Kidney epithelial cell (primary cell): ENCODE measurements around the gene SOX11. TPM values are rescaled to one million over a fixed set of nuclear protein-coding genes. Genes with fewer than 3 reads are reported as not detected.

Experiments
- DNase-seq: peaks from one replicate; pipeline ENCODE4 v3.0.0-alpha.2; 2010; ENCODE audit warnings: low read depth
- H3K27me3 ChIP-seq: 2 replicates; pipeline ENCODE4 v1.6.0; 2011; ENCODE audit warnings: low read length; ENCODE audit not compliant: control insufficient read depth, insufficient read depth
- H3K36me3 ChIP-seq: 2 replicates; pipeline ENCODE4 v1.5.1; 2011; ENCODE audit warnings: low read length; ENCODE audit not compliant: control insufficient read depth, insufficient read depth
- H3K4me3 ChIP-seq: 2 replicates; pipeline ENCODE4 v1.5.1; 2011; ENCODE audit warnings: low read depth, mild to moderate bottlenecking, control low read depth, low read length
- total RNA-seq: library from RNA; depleted of rRNA; stranded (reverse); fragments of >200 nt; gene quantifications from 2 replicates; pipeline ENCODE4 v1.2.3, GENCODE V29; 2015
- TF ChIP-seq, protein P1 (sequence below): IDR thresholded peaks from 2 replicates; pipeline ENCODE4 v1.5.1; 2011; ENCODE audit warnings: mild to moderate bottlenecking, moderate library complexity, low read length, control low read depth, inconsistent platforms; ENCODE audit not compliant: insufficient read depth, poor library complexity, severe bottlenecking

SOX11 gene
- total RNA-seq, 1 donor from 2014 or later, result 81.7 TPM

DNA sequence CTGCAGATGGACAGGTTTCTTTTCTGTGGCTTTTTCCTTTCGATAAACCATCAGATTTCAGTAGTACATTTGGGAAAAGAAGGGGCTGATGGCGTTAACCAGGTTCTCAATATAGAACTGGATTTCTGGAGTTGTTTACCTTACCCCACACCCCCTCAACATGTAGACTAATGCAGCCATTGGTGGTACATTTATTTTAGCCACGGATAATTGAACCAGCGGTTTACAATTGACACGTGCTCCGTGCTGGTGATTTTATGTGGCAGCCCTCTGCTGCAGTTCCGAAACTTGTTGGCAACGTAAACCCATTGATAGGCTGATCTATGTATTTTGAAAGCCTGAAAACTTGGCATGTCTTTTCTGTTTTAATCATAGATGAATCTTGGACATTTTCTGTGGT is 5.4 kb downstream of the SOX11 start:
- no peak for DNase-seq
- TF ChIP-seq, protein P1, sequence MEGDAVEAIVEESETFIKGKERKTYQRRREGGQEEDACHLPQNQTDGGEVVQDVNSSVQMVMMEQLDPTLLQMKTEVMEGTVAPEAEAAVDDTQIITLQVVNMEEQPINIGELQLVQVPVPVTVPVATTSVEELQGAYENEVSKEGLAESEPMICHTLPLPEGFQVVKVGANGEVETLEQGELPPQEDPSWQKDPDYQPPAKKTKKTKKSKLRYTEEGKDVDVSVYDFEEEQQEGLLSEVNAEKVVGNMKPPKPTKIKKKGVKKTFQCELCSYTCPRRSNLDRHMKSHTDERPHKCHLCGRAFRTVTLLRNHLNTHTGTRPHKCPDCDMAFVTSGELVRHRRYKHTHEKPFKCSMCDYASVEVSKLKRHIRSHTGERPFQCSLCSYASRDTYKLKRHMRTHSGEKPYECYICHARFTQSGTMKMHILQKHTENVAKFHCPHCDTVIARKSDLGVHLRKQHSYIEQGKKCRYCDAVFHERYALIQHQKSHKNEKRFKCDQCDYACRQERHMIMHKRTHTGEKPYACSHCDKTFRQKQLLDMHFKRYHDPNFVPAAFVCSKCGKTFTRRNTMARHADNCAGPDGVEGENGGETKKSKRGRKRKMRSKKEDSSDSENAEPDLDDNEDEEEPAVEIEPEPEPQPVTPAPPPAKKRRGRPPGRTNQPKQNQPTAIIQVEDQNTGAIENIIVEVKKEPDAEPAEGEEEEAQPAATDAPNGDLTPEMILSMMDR, result no peak

DNA sequence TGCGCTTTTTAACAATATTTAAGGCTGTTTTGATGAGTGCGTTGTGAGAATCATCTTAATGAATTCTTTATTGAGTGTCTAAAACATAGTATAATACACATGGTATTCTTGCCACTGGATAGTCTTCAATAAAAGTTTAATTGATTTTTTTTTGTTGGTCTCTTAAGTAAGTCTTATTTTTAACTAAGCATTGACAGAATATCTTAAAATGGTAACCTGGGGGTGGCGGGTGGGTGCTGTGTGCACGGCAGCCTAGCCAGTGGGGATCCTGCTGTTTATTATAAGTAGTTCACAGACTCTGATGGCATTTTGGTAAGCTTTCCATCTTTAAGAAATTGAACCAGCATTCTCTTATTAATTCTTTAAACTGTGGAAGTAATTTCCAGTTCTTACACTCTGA is 6.0 kb downstream of the SOX11 start:
- DNase-seq, result no peak
- H3K4me3 ChIP-seq, result no peak overlapping the region
- no peaks in the 10 kb centered on the region for H3K36me3 ChIP-seq
- H3K27me3 ChIP-seq, result no peaks in the 10 kb centered on the region
- TF ChIP-seq, protein P1, result no peak

More for the DNA sequence above, 5.4 kb downstream of the SOX11 start:
- Histone ChIP-seq H3K36me3 (no peaks in the 10 kb centered on the region), H3K27me3 (no peaks in the 10 kb centered on the region), H3K4me3 (peak overlapping the region; percentile 68)

DNA sequence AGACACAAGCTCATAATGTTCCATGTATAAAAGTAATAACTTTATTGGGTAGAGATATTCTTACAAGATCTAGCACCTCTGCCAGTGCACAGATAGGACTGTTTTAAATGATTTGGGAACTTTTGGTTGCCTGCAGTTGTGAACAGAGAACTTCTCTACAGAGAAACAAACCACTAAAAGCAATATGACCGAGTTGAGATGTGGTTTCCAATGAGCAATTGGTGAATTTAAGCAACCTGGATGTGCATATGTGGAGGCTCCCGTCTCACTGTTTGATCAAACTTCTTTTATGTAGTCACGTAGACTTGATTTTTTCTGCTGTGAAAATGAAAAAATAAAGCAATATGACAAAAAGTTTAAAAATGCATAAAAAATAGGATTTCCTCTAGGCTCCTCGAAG is 7.8 kb downstream of the SOX11 start:
- Histone ChIP-seq H3K4me3 (no peak overlapping the region), H3K27me3 (no peaks in the 10 kb centered on the region), H3K36me3 (no peaks in the 10 kb centered on the region)
- TF ChIP-seq, protein P1, result no peak
- no peak for DNase-seq

DNA sequence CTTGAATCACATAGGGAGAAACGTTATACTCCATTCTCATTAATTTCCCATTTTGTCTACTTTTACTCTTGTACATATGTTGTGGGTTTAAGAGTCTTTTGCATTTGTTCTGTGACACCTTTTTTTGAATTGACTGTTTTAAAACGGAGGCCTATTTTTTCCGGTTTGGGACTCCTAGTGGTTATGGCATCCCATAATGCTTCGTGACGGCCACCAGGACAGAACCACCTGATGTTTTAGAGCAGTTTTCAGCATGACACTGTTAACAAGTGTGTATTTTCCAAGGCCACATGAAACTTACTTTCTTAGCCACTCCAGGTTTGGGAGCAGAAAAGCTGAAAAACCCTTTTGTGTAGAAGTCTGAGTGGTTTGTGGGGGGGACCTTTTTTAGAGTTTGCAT is 8.4 kb downstream of the SOX11 start:
- TF ChIP-seq, protein P1, result no peak
- Histone ChIP-seq H3K4me3 (no peak overlapping the region), H3K36me3 (no peaks in the 10 kb centered on the region), H3K27me3 (no peaks in the 10 kb centered on the region)
- DNase-seq, result no peak

DNA sequence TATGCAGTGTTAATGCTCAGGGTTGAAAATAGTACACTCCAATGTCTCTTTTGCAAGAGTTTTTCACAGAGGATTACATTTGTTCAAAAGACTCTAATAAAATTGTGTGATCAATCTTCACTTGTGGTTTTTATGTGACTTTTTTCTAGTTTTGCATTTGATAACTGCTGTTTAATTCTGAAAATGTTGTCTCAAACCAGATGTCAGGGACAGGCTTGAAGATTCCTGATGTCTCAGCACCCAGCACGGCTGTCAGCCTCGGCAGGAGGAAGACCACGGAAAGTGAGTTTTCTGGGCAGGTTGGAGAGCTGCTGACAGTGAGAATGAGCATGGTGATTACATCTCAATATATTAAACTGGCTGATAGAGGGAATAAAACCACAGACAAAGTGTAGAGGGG is 9.1 kb downstream of the SOX11 start:
- Histone ChIP-seq H3K4me3 (no peak overlapping the region), H3K27me3 (no peaks in the 10 kb centered on the region), H3K36me3 (no peaks in the 10 kb centered on the region)
- DNase-seq, result no peak
- TF ChIP-seq, protein P1, result no peak

DNA sequence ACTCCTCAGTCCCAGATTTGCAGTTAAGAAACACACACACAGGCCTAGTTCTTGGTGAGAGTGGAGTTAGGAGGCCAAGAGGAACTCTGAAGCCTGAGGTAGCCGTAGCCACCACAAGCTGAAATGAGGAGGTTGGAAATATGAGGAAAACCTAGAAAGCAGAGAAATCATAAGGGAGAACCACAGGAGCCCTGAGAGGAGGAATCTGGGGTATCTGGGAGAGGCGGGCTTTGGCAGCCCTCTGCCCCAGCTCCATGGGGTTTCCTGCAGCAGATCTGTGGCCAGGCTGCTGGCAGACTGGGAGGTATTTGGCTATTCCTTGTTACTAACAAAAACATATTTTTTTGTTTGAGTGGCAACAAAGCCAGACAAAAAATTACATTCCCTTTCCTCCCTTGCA is 11.0 kb downstream of the SOX11 start:
- DNase-seq, result no peak
- Histone ChIP-seq H3K27me3 (no peaks in the 10 kb centered on the region), H3K4me3 (no peak overlapping the region), H3K36me3 (no peaks in the 10 kb centered on the region)
- TF ChIP-seq, protein P1, result no peak
